K562 (cell line): ENCODE results near the gene NRXN3. TPM values are rescaled to one million over a fixed set of nuclear protein-coding genes. Genes with fewer than 3 reads are reported as not detected.
A peak's percentile ranks its signal among the peaks of the same experiment; 100 is the strongest.

Source experiments
- ATAC-seq: fragments of 200-7000 bp; cut with Tn5 transposase; 3 replicates; pipeline ENCODE4 v1.9.1; 2020; ENCODE audit warnings: moderate library complexity
- BruUV-seq: library from RNA; stranded (reverse); fragments of 400-500 nt; replicated peaks from 2 replicates; lab custom pipeline; 2021; lab: Mats Ljungman, UMichigan
- CTCF ChIA-PET: fragments of 300-600 bp; formaldehyde crosslinking; extraction: SDS; loops from one replicate; lab custom pipeline; 2021; ENCODE audit warnings: low intra/inter-chr PET ratio; lab: Yijun Ruan, JAX
- POLR2A ChIA-PET: fragments of 300-600, 350-650 bp; sonication (Branson Sonifier 250); formaldehyde crosslinking; extraction: SDS; loops from one replicate; lab custom pipeline; 2021; ENCODE audit warnings: antibody characterized with exemption, inconsistent platforms; lab: Yijun Ruan, JAX
- DNase-seq, 4 experiments: peaks; one replicate each; pipeline versions ENCODE4 v3.0.0 to v3.0.0-alpha.2; 2011 to 2018; ENCODE audit warnings: low spot score in 3 of 4, mixed read lengths in 3 of 4; ENCODE audit errors: extremely low read depth in 1 of 4
- FAIRE-seq: peaks from 2 replicates; lab custom pipeline; 2011; peaks lifted over from hg19 to GRCh38; lab: Jason Lieb, UNC
- H2AFZ ChIP-seq: 2 replicates; pipeline ENCODE4 v1.6.0; 2011; ENCODE audit warnings: low read depth, low read length, control low read depth, inconsistent platforms
- H3K27ac ChIP-seq: fragments of 200-600 bp; 3 replicates; pipeline ENCODE4 v1.8.0; 2011; ENCODE audit warnings: low read depth, mild to moderate bottlenecking, control low read depth, inconsistent platforms, low read length, moderate library complexity, mixed read lengths; ENCODE audit errors: extremely low read depth
- H3K27me3 ChIP-seq, 2 experiments: fragments of 300-600 bp in 1 of 2; 2 replicates in 1 of 2; 3 replicates in 1 of 2; pipeline versions ENCODE4 v1.6.0 to v1.8.0; 2011; ENCODE audit warnings: inconsistent platforms in 2 of 2, low read length in 2 of 2, mild to moderate bottlenecking in 1 of 2, mixed read lengths in 1 of 2, moderate library complexity in 1 of 2; ENCODE audit not compliant: control insufficient read depth in 2 of 2, insufficient read depth in 2 of 2
- H3K36me3 ChIP-seq: fragments of 300-600 bp; 3 replicates; pipeline ENCODE4 v1.8.0; 2011; ENCODE audit warnings: mild to moderate bottlenecking, low read length, inconsistent platforms; ENCODE audit not compliant: control insufficient read depth, insufficient read depth
- H3K4me1 ChIP-seq, 2 experiments: fragments of 200-600 bp in 1 of 2; replicated peaks in 1 of 2; 2 replicates in 1 of 2; 3 replicates in 1 of 2; pipeline versions ENCODE4 v1.5.1 to v1.8.0; 2011; ENCODE audit warnings: inconsistent platforms in 2 of 2, low read length in 2 of 2, mild to moderate bottlenecking in 1 of 2, mixed read lengths in 1 of 2, moderate library complexity in 1 of 2; ENCODE audit not compliant: control insufficient read depth in 2 of 2, insufficient read depth in 2 of 2
- H3K4me2 ChIP-seq: 2 replicates; pipeline ENCODE4 v1.6.1; 2011; ENCODE audit warnings: low read length, control low read depth, inconsistent platforms, mixed read lengths; ENCODE audit not compliant: insufficient read depth
- H3K4me3 ChIP-seq: fragments of 200-600 bp; sonication (generic), shearing (Covaris generic); 2 replicates; pipeline ENCODE4 v1.5.1; 2016; ENCODE audit warnings: control low read depth, inconsistent platforms
- H3K79me2 ChIP-seq: fragments of 200-600 bp; 3 replicates; pipeline ENCODE4 v1.8.0; 2011; ENCODE audit warnings: low read length, inconsistent platforms; ENCODE audit not compliant: control insufficient read depth, insufficient read depth
- H3K9ac ChIP-seq, 2 experiments: 2 replicates each; pipeline versions ENCODE4 v1.6.0 to v1.6.1; 2011; ENCODE audit warnings: low read depth in 2 of 2, low read length in 2 of 2, control low read depth in 1 of 2, inconsistent platforms in 1 of 2, mild to moderate bottlenecking in 1 of 2, mixed read lengths in 1 of 2; ENCODE audit not compliant: insufficient read depth in 1 of 2
- H3K9me1 ChIP-seq: one replicate; pipeline ENCODE4 v1.6.0; 2011; ENCODE audit warnings: inconsistent platforms, mild to moderate bottlenecking, low read length, moderate library complexity; ENCODE audit not compliant: control insufficient read depth, insufficient read depth
- H3K9me3 ChIP-seq: replicated peaks from 2 replicates; pipeline ENCODE4 v1.5.1; 2011; ENCODE audit warnings: low read depth, low read length, inconsistent platforms; ENCODE audit not compliant: control insufficient read depth, insufficient read depth
- H4K20me1 ChIP-seq: replicated peaks from 2 replicates; pipeline ENCODE4 v1.6.1; 2011; ENCODE audit warnings: low read length, inconsistent platforms, mixed read lengths; ENCODE audit not compliant: control insufficient read depth, insufficient read depth
- ATF7 ChIP-seq: fragments of 450-650 bp; IDR thresholded peaks from 2 replicates; pipeline ENCODE4 v1.7.1; 2014; ENCODE audit warnings: mild to moderate bottlenecking, moderate library complexity
- CHD4 ChIP-seq: fragments of 200-600 bp; sonication (generic); IDR thresholded peaks from 3 replicates; pipeline ENCODE4 v1.6.1; 2012; ENCODE audit warnings: low read depth, mild to moderate bottlenecking, mixed read lengths, low read length, inconsistent platforms; ENCODE audit not compliant: insufficient read depth, insufficient replicate concordance, poor library complexity, severe bottlenecking
- CLOCK ChIP-seq: fragments of 250-450 bp; sonication (Bioruptor Pico); IDR thresholded peaks from 2 replicates; pipeline ENCODE4 v1.4.0; 2020; ENCODE audit warnings: mild to moderate bottlenecking, moderate library complexity, borderline replicate concordance
- E2F6 ChIP-seq, 2 experiments: IDR thresholded peaks; 2 replicates each; pipeline ENCODE4 v1.6.1; 2011; ENCODE audit warnings: borderline replicate concordance in 1 of 2, control low read depth in 1 of 2, low read depth in 1 of 2, low read length in 1 of 2, mild to moderate bottlenecking in 1 of 2, mixed read lengths in 1 of 2, moderate library complexity in 1 of 2; ENCODE audit not compliant: insufficient read depth in 1 of 2, insufficient read length in 1 of 2, poor library complexity in 1 of 2, severe bottlenecking in 1 of 2; ENCODE audit errors: extremely low read depth in 1 of 2
- KDM2B ChIP-seq: fragments of 250-450 bp; sonication (Bioruptor Pico); IDR thresholded peaks from 2 replicates; pipeline ENCODE4 v1.8.0; 2021; ENCODE audit warnings: mild to moderate bottlenecking, moderate library complexity
- KDM4B ChIP-seq, 2 experiments: fragments of 450-650 bp in 1 of 2; sonication (generic) in 1 of 2; IDR thresholded peaks; 2 replicates each; pipeline ENCODE4 v1.6.1; 2016 to 2017; ENCODE audit warnings: borderline replicate concordance in 2 of 2, antibody characterized with exemption in 1 of 2, low read depth in 1 of 2, mild to moderate bottlenecking in 1 of 2
- KLF10 ChIP-seq: fragments of 250-450 bp; sonication (Bioruptor Pico); IDR thresholded peaks from 2 replicates; pipeline ENCODE4 v1.6.1; 2021; ENCODE audit warnings: matching md5 sums
- LARP7 ChIP-seq: fragments of 450-650 bp; IDR thresholded peaks from 2 replicates; pipeline ENCODE4 v1.6.1; 2016
- PHF21A ChIP-seq: fragments of 450-650 bp; IDR thresholded peaks from 2 replicates; pipeline ENCODE4 v1.6.1; 2017; ENCODE audit warnings: low read depth, borderline replicate concordance
- TCF7L2 ChIP-seq: fragments of 150-350 bp; IDR thresholded peaks from 2 replicates; pipeline ENCODE4 v1.6.1; 2016; ENCODE audit warnings: low read depth, mild to moderate bottlenecking, low read length, moderate library complexity
- THRAP3 ChIP-seq: fragments of 450-650 bp; IDR thresholded peaks from 2 replicates; pipeline ENCODE4 v1.6.1; 2016; ENCODE audit warnings: mild to moderate bottlenecking, inconsistent platforms, borderline replicate concordance
- ZFP91 ChIP-seq: sonication (generic); formaldehyde crosslinking; IDR thresholded peaks from 2 replicates; pipeline ENCODE4 v1.8.0; 2022; ENCODE audit warnings: mild to moderate bottlenecking, missing genetic modification reagents
- ZFX ChIP-seq: sonication (generic); formaldehyde crosslinking; IDR thresholded peaks from 2 replicates; pipeline ENCODE4 v1.8.0; 2022; ENCODE audit warnings: mild to moderate bottlenecking, missing genetic modification reagents, moderate library complexity
- ZKSCAN1 ChIP-seq: fragments of 150-350 bp; IDR thresholded peaks from 2 replicates; pipeline ENCODE4 v1.6.1; 2016; ENCODE audit warnings: low read depth, low read length
- ZNF184 ChIP-seq: sonication (generic); formaldehyde crosslinking; IDR thresholded peaks from 2 replicates; pipeline ENCODE4 v1.5.0; 2020; ENCODE audit warnings: missing genetic modification reagents
- ZNF274 ChIP-seq: IDR thresholded peaks from 2 replicates; pipeline ENCODE4 v1.6.1; 2011; ENCODE audit warnings: low read depth, mild to moderate bottlenecking, low read length, moderate library complexity, borderline replicate concordance
- ZNF551 ChIP-seq: fragments of 250-450 bp; sonication (Bioruptor Pico); IDR thresholded peaks from 2 replicates; pipeline ENCODE4 v1.5.0; 2021; ENCODE audit warnings: mild to moderate bottlenecking, moderate library complexity
- ZSCAN32 ChIP-seq: fragments of 450-650 bp; formaldehyde crosslinking; IDR thresholded peaks from 2 replicates; pipeline ENCODE4 v1.4.0; 2020; ENCODE audit warnings: mild to moderate bottlenecking, moderate library complexity
- whole genome bisulfite sequencing: fragments of 100-300 bp; shearing (Covaris generic); methylation state at CpG from one replicate; pipeline ENCODE4 v1.1.6; 2016; ENCODE audit warnings: low coverage, mixed read lengths; ENCODE audit not compliant: insufficient coverage; ENCODE audit errors: missing lambda C conversion rate; 5-methylcytosine and 5-hydroxymethylcytosine counted together
- in situ Hi-C: fragments of 300-500 bp; cut with MboI; formaldehyde crosslinking; loops from 4 replicates; pipeline ENCODE4 v1.15.0; 2018; ENCODE audit warnings: inconsistent platforms, mixed read lengths
- intact Hi-C: fragments of 100-400 bp; cut with micrococcal nuclease; formaldehyde crosslinking; loops from 2 replicates; pipeline ENCODE4 v1.14.2; 2022
- polyA plus RNA-seq, 8 experiments: library from polyadenylated mRNA; depleted of rRNA in 4 of 8; stranded (reverse) in 5 of 8; unstranded in 3 of 8; fragments of >200 nt; fragmentation: Nextera tagmentation in 2 of 8; fragmentation: Illumina TruSeq in 1 of 8; extraction: Ambion mirVana in 2 of 8; extraction: Trizol in 1 of 8; gene quantifications; 2 replicates each; pipeline versions ENCODE4 v1.2.1 to v1.2.3, GENCODE V29; 2011 to 2014; ENCODE audit warnings: inconsistent platforms in 1 of 8, missing spikeins in 1 of 8
- total RNA-seq, 7 experiments: library from RNA; depleted of rRNA in 6 of 7; stranded (reverse); fragments of >200 nt in 6 of 7; fragmentation: Illumina TruSeq in 2 of 7; extraction: Trizol in 2 of 7; gene quantifications; 2 replicates each; pipeline versions ENCODE4 v1.2.1 to v1.2.3, GENCODE V29; 2011 to 2021; ENCODE audit warnings: low replicate concordance in 1 of 7

Gene NRXN3
- total and polyA plus RNA-seq, 9 of the 15 experiments (the other 6 are each of a cell fraction or from before 2014, with no cell fraction given): 0.09 TPM; not detected in 8

GRCh38 chr14:78508023-78508422, 337.9 kb downstream of the NRXN3 start (continued):
- TF ChIP-seq CLOCK (no peak), ZNF274 (no peak)

- Histone ChIP-seq H3K27me3 (no peaks in the 10 kb centered on the region), H4K20me1 (no peaks in the 10 kb centered on the region), H3K9ac (no peak overlapping the region), H2AFZ (no peak overlapping the region), H3K9me1 (no peaks in the 10 kb centered on the region), H3K79me2 (no peaks in the 10 kb centered on the region), H3K36me3 (no peaks in the 10 kb centered on the region), H3K4me3 (no peak overlapping the region), H3K4me1 (no peaks in the 10 kb centered on the region), H3K9me3 (no peaks in the 10 kb centered on the region), H3K4me2 (no peak overlapping the region), H3K27ac (no peak overlapping the region)
- whole genome bisulfite sequencing: 0% methylated on average over 2 of the region's 2 CpGs
- ChIA-PET POLR2A (no interaction called here), CTCF (no interaction called here)
- in situ Hi-C loops (no loop called here), intact Hi-C loops (no loop called here)
- FAIRE-seq (no peak), ATAC-seq (no peak), DNase-seq (peak in 1 of 4 experiments; percentile 3)
- no TSS peak for BruUV-seq
- TF ChIP-seq ZSCAN32 (CRISPR knock-in tag) (no peak), THRAP3 (no peak), PHF21A (no peak), KLF10 (CRISPR knock-in tag) (no peak), ZFP91 (no peak), ZNF551 (CRISPR knock-in tag) (no peak), KDM2B (CRISPR knock-in tag) (no peak), ZFX (CRISPR knock-in tag) (no peak), TCF7L2 (no peak), ZKSCAN1 (no peak), CHD4 (no peak), LARP7 (no peak), E2F6 (IDR thresholded peaks at IDR 0.05; ENCODE audit: borderline replicate concordance in 1 of 2, extremely low read depth in 1 of 2, insufficient read depth in 1 of 2, insufficient read length in 1 of 2, low read depth in 1 of 2, low read length in 1 of 2, poor library complexity in 1 of 2, severe bottlenecking in 1 of 2) (no peak), ATF7 (no peak), ZNF184 (CRISPR knock-in tag) (no peak), KDM4B (IDR thresholded peaks at IDR 0.05; ENCODE audit: borderline replicate concordance in 2 of 2, low read depth in 1 of 2) (no peak)
These were observed 339.3 kb downstream of the NRXN3 start for GRCh38 chr14:78509516-78509915.
